D721Med (cell line): ENCODE results near the gene VGLL4.
"Not testable (repeated sequence)": the region's sequence is repeated elsewhere in the genome, so short reads cannot be mapped to it uniquely, and the experiment has no call there.

ENCODE experiments used
- DNase-seq: peaks from one replicate; pipeline ENCODE4 v3.0.0; 2011; ENCODE audit warnings: low spot score; ENCODE audit not compliant: insufficient read length
- FAIRE-seq: peaks from 2 replicates; lab custom pipeline; 2011; peaks lifted over from hg19 to GRCh38; lab: Jason Lieb, UNC
- CTCF ChIP-seq: IDR thresholded peaks from 2 replicates; pipeline ENCODE4 v1.5.1; 2012; ENCODE audit warnings: mild to moderate bottlenecking, control low read depth; ENCODE audit not compliant: insufficient read depth; ENCODE audit errors: missing control alignments

Gene VGLL4

GRCh38 chr3:11643605-11644087, at the start of gene VGLL4:
TSS of gene VGLL4 (minus strand) at chr3:11643915. CDS start at chr3:11643518, 397 bp downstream.
- peak; percentile 6 for TF ChIP-seq CTCF
- DNase-seq (no peak), FAIRE-seq (no peak)

- TF ChIP-seq CTCF: no peak
- FAIRE-seq (no peak), DNase-seq (no peak)
These were observed 48.8 kb upstream of the VGLL4 start for GRCh38 chr3:11692532-11692813.

GRCh38 chr3:11691767-11692531, 48.2 kb upstream of the VGLL4 start:
- FAIRE-seq (no peak), DNase-seq (no peak)
- TF ChIP-seq CTCF: no peak

- DNase-seq (no peak), FAIRE-seq (no peak)
- TF ChIP-seq CTCF: no peak
These were observed 47.4 kb upstream of the VGLL4 start for GRCh38 chr3:11690863-11691766.

- DNase-seq (no peak), FAIRE-seq (no peak)
- no peak for TF ChIP-seq CTCF
These were observed 46.0 kb upstream of the VGLL4 start for GRCh38 chr3:11689749-11690148.

GRCh38 chr3:11684980-11685379, 41.3 kb upstream of the VGLL4 start:
- FAIRE-seq, DNase-seq: not testable (repeated sequence)

GRCh38 chr3:11680509-11680908, 36.8 kb upstream of the VGLL4 start:
- no peak for TF ChIP-seq CTCF
- DNase-seq (no peak), FAIRE-seq (no peak)
